HG03175 (cell line): ENCODE results near the gene PRDM2.

Source experiments
- ATAC-seq: cut with Tn5 transposase; IDR thresholded peaks from one replicate; pipeline ENCODE4 v1.9.1; 2021; ENCODE audit warnings: mild to moderate bottlenecking, moderate library complexity; ENCODE audit not compliant: unreplicated experiment

Gene PRDM2

DNA sequence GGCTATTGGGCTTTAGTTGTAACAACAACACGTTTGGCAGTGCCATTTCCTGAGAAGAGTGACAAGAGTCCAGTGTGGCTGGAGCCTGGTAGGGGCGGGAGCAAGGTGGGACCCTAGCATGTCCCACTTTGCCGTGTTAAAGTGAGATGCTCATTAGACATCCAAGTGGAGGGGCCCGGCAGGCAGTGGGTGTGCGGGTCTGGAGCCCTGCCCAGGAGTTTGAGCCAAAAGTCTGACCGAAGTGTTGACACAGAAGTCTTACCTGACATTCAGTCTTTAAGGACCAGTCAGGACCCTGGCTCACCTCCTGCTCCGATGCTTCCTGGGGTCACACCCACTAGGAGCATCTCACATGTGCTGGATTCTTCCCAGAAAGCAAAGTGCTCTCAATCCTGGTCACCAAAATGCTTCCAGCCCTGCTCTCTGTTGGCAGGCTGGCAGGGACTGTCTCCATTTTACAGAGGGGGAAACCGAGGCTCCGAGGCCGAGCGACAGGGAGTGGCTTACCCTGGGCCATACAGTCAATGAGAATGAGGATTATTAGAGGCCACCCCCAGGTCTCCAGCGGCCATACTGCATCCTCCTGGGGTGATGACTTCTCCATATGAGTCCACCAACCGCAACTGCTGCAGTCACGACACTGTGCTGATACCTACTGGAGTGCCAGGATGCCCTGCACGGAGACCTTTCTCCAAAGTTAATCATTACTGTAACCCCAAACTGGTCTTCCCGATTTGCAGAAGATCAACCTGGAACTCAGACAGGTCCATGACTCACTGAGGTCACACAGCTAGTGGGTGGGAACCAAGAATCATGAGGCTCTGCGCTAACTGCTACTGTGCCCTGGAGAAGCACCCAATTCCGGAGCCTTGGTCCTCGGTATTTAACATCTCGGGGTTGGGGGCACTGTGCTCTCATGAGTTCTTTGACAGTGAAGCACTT is 112.7 kb downstream of the PRDM2 start:
- no peak for ATAC-seq

DNA sequence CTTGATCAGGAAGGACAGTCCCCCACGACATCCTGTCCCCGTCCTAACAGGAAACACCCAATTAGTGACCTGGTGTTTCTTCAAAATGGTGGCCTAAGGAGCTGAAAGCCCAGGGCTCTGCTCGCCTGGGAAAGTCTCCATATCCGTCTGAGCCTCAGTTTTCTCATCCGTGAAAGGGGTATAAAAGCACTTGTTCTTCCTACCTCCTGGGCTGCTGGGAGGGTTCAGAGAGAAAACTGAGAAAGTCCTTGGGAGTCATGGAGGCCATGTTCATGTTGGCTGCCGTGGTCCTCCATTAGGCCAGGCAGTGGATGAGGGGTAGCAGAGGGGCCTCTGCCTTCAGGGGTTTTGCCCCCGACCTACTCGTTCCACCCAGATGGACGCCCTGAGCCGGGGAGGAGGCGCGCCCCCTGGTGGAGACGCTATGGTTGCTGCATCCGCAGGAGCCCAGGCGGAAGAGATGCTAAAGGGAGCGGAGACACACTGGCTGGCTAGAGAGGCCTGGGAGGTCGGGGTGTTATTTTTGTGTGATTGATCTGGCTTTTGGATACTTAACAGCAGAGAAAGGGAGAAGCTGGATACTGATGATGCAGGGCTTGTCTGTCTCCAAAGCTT is 113.5 kb downstream of the PRDM2 start:
- no peak for ATAC-seq

GRCh38 chr1:13814131-13814530 is 114.1 kb downstream of the PRDM2 start:
- no peak for ATAC-seq

DNA sequence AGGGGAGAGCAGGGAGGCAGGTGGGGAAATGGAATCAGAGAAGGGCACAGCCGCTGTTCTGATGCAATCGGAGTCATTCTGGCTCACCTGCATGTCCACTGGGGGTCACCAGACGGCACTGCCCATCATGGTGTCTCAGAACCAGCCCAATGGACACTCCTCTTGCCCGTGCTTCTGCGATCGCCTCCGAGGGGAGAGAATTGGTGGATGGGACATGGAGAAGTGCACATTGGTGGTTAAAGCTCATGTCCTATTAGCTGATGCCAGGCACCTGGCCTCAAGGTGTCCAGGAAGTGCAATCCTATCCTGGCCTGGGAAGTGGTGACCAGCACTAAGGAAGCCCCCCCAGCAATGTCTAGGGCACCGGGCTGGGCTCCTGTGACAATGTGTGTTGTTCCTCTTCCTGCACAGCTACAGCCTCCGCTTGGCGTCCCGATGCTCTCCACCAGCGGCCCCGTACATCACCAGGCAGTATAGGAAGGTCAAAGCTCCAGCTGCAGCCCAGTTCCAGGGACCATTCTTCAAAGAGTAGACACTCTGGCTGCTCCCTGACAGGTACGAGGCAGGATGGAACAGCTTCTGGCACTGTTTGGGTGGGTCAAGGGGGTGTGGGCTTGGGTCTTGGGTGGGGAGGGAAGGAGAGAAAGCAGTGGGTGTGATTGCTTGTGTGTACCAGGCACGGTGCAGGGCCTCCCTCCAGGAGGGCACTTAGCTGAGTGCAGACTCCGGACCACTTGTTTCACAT is 116.2 kb downstream of the PRDM2 start:
- no peak for ATAC-seq

DNA sequence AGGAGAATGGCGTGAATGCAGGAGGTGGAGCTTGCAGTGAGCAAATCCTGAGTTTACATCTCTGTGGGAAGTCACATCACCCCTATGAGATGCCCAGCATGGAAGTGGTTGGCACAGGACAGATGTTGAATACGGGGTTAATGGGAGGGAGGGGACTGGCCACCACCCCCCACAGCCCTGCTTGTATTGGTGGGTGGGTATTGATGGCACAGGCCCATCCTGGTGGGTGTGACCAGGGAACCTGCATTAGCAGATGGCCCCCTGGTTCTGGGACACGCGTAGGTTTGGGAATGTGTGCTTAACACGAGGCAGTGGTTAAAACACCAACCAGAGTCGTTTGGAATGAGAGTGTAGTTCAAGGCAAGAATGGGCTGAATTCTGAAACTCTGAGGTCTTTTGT is 117.9 kb downstream of the PRDM2 start:
- no peak for ATAC-seq

DNA sequence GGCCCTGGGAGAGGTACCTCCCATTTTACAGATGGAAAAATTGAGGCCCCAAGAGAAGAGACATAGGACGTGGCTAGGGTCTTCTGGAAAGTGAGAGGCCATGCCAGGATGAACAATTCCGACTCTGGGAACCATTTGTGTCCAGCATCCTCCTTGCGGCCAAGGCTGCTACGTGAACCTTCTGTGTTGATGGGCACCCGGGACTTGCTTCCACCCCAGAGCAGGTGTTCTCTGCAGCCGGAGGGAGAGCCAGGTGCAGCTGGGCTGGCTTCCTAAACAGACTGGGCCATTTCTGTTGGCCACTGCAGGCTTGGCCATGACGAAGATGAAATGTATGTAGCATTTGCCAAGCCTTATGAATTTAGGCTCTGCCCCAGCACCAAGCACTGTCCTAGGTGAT is 118.9 kb downstream of the PRDM2 start:
- no peak for ATAC-seq

DNA sequence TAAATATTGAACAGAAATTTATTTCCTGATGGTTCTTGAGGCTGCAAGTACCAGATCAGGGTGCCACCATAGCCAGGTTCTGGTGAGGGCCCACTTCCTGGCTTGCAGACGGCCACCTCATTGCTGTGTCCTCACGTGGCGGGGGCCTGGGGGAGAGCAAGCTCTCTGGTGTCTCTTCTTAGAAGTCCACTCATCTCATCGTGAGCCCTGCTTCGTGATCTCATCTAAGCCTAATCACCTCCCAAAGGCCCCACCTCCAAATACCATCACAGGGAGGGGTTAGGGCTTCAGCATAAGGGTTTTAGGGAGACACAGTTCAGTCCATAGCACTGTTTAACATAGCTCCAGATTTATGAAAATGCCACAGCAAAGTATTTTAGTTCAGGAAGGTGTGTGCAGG is 119.7 kb downstream of the PRDM2 start:
- ATAC-seq, result no peak

DNA sequence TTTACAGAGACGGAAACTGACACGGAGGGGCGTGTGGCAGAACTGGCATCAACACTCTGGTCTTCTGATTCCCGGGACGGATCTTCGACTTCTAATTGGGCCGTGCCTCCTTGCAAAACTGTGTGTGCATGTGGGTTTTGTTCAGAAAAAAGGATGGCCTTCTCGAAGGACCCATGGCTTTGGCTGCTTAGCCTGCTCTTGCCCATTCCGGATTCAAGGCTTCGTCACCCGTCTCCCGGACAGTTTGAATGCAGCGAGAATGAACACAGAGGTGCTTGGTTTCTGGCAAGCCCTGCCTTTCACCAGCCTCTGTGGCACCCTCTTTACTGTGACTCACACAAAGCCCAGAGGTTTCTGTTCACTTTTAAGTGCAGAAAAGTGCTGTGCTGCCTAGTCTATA is 120.1 kb downstream of the PRDM2 start:
- no peak for ATAC-seq

DNA sequence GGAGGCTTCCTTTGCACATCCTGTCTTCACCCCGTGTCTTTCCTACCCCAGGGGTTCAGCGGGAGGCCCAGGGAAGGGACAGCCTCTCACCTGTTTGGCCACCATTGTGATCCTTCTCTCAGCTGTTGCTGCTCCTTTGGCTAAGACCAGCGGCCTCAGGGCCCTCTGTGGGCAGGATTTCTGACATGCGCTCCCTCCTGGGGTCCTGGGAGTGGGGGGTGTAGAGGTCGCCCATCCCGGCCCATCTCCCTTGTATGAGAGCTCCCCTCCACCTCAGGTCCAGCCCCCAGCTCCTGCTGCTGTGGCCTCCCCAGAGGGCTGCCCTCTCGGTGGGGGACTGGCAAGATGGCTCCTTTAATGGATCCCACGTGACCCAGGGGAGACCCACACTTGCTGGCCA is 120.5 kb downstream of the PRDM2 start:
- ATAC-seq, result no peak

- ATAC-seq, result no peak
Observed at GRCh38 chr1:13823126-13823880, 123.3 kb downstream of the PRDM2 start.

DNA sequence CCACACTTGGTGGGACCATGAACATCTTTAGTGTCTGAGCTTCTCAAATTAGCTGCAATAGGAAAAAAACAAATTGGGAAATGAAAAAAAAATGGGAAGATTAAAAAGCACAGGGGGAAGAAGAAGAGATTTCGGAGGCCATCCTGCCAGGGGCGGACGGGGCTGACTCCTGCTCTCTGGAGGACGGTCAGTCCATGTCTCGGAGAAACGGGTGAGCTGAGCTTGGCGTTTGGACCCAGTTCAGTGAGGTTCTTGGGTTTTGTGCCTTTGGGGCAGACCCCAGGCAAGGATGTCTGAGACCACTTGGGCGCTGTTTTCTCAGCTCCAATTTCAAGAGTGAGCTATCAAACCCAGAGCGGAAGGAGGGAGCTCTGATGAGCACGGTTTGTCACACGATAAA is 123.9 kb downstream of the PRDM2 start:
- ATAC-seq, result no peak

DNA sequence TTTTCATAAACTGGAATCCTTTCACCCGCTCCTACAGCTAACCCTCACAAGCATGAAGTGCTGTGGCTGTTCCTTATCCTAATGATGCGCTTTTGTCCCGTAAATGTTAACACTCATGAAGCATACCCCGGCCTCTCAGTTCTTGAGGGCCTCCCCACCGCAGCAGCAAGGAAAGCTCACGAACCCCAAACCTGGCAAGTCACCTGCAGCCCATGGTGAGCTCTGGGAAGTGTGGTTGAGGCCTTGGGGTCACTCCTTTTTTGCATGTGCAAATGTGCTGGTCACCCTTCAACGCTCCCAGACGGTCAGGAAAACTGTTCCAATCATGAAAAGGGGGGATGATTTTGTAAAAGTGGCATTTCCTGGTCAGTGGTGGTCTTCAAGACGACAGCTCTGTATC is 124.6 kb downstream of the PRDM2 start:
- no peak for ATAC-seq

DNA sequence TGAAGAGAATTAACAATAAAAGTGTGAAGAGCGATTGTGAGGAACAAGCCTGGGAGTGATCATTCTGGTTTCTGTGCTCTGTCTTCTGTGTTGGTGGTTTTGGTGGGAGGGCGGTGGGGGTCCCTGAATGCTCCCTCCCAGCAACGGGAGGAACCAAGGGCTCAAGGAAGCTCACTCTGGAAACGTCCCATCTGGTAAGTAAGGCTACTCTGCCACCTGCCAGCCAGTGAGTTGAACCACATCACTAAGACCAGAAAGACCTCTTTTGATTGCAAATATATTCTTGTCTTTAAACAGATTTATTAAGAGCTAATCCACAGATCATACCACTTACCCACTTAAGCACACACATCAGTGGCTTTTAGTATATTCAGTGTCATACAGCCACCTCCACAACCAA is 125.0 kb downstream of the PRDM2 start:
- no peak for ATAC-seq

GRCh38 chr1:13826009-13826408 is 126.0 kb downstream of the PRDM2 start:
- ATAC-seq, result no peak

DNA sequence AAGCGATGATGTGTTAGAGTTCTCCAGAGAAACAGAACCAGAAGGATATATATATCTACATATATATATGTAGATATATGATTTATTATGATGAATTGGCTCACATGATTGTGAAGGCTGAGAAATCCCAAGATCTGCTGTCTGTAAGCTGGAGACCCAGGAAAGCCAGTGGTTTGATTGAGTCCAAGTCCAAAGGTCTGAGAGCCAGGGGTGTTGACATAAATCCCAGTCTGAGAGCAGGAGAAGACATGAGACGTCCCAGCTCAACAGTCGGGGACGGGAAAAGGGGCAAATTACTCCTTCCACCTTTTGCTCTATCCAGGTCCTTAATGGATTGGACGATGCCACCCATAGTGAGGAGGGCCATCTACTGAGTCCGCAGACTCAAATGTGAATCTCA is 126.6 kb downstream of the PRDM2 start:
- no peak for ATAC-seq

DNA sequence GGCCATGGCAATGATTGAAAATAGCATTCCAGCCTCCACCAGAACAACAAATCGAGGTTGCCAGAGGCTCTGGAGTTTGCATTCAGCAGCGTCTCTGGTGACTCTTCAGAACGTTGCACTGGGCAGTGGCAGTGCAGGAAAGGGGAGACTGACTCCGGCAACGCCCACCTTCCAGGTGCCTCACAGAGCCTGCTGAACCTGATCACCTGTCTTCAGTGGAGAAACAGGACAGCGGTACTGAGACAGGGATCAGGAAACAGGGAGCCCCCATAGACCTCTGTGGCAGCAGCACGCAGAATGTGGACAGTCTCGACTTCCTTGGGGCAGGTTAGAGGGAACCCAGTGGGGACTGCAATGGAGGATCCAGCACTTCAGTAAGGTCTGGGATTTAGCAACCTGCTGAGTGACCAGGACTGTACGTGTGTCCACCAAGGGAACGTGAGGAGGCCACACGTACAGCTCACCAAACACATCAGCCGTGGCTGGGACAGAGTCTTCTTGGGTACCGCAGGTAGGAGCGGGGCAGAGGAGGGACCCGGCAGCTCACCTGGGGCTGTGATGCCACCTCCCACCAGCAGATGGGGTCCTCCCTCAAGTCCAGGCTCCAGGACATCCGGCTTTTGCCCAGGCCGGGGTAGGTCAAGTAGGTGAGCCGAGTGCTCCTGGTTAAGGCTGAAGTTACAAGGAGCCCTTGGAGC is 128.6 kb downstream of the PRDM2 start:
- peak; percentile 74 for ATAC-seq

DNA sequence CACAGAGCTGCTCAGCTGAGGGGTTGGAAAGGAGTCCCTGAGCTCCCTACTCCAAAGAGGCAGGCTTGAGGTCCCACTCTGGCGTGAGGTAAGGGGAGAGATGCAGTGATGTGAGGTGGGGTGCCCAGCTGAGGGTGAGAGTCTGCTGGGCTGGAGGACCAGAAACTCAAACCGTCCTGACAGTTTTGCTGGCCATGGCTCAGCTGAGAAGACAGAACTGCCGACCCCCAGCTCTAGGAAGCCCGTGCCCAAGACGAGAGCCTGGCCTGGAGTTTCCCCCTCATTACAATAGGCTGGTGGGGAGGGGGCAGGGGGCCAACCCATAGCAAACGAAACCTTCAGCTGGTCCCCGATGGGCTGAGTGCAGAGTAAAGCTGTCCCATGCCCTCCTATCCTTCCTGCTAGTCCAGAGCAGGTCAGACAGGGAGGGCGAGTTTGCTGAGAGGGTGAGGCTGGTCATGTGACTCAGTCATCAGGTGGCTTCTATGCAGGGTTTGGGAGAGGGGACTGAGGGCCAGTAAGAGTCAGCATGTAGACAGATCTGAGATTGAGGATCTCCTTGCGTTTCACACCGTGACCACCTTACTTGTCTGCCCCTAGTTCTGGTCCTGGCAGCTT is 129.3 kb downstream of the PRDM2 start:
- no peak for ATAC-seq

DNA sequence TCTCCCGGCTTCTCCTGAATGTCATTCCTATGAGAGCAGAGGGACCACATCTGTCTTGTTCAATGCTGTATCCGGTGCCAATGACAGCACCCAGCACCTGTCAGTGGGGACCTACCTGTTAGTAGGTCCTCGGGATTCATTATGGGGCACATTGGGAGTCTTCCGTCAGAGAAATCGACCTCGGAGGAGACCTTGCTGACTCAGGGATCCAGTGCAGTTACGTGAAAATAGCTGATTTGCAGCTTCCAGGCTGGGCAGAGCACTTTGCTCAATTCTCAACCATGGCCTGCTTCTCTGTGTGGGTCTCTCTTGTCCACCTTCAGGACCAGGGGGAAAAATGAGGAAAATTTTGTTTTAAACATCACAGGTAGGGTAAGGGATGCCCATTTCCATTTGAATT is 130.2 kb downstream of the PRDM2 start:
- ATAC-seq, result no peak

DNA sequence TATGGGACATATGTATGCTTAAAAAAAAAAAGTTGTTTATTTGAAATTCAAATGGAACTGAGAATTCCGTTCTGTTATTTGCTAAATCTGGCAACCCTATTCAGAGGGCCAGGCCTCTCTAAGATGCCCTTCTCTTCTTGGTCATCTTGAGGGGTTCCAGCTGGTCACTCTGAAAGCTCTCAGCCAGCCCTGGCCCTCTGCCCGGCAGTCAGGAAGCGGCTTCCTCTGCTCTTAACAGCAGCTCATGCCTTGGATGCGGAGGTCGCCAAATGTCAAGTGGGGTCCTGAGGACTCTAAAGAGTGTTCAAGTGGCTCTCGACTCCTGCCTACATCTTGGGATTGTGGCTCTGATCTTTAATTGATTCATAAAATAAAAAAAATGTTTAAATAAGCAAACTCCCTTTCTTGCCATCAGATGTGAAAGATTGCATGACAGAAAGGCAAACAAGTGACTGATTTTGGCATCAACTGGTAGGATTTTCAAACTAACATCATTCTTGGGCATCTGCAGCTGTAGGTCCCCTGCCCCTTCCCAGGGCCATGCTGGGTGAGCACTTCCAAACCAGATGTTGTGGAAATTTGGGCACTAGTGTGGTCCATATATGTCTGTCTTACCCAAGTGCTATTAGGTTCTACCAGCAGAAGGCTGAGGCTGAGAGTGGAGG is 130.8 kb downstream of the PRDM2 start:
- no peak for ATAC-seq
